Measurements from ENCODE around the gene HDAC4.

The HDAC4 gene

GRCh38 chr2:239436669-239437335, 36.0 kb upstream of the HDAC4 start:
- H3K4me3 ChIP-seq, result no peak overlapping the region
- DNase-seq (ENCODE audit: low spot score), result no peak
- TF ChIP-seq CTCF (IDR thresholded peaks at IDR 0.05), result no peak
- H3K27ac ChIP-seq, result peak overlapping the region in 1 of 2 donors; percentile 5

DNA sequence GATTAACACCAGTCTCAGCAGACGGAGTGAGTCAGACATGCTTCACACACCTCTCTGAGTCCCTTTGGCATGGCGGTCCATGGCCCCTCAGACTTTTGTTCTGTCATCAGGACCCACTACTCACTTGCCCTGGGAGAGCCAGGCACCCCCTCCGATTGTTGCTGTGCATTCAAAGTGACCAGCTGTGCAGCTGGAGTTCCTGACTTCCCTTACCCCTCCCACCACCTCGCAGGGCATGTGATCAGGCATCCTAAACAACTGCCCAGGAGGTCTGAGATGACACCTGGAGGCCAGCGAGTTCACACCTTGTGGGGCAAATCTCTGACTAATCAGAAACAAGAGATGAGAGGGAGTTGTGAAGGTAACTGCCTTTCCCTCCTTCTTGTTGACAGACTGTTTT, 35.3 kb upstream of the HDAC4 start:
- Histone ChIP-seq H3K4me3 (no peak overlapping the region), H3K27ac (peak overlapping the region in 1 of 2 donors; percentile 5)
- no peak for TF ChIP-seq CTCF (IDR thresholded peaks at IDR 0.05)
- DNase-seq (ENCODE audit: low spot score), result no peak

GRCh38 chr2:239433777-239434403, 33.1 kb upstream of the HDAC4 start:
- Histone ChIP-seq H3K4me3 (no peak overlapping the region), H3K27ac (no peak overlapping the region)
- TF ChIP-seq CTCF (IDR thresholded peaks at IDR 0.05), result no peak
- no peak for DNase-seq (ENCODE audit: low spot score)

- Histone ChIP-seq H3K27ac (no peak overlapping the region), H3K4me3 (no peak overlapping the region)
- no peak for DNase-seq (ENCODE audit: low spot score)
- TF ChIP-seq CTCF (IDR thresholded peaks at IDR 0.05), result no peak
Measured at GRCh38 chr2:239432174-239432573, 31.4 kb upstream of the HDAC4 start.

DNA sequence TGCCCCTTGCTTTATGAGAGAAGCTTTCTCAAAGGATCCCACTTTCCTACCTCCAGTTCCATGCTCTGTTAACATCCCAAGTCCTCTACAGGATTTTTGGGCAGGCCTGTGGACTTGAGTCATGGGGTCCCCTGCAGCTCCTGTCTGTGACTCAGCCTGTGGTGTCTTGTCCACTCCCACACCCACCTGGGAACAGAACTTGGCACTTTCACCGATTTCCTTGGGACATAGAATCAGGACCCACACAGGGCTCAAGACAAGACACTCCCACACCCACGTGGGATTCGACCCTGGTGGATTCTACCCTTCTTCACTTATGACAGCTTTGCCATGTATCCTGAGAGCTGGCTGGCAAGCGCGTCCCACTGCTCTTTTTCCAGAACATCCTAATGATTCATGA, 30.7 kb upstream of the HDAC4 start:
- Histone ChIP-seq H3K4me3 (no peak overlapping the region), H3K27ac (no peak overlapping the region)
- DNase-seq (ENCODE audit: low spot score), result no peak
- TF ChIP-seq CTCF (IDR thresholded peaks at IDR 0.05), result no peak

DNA sequence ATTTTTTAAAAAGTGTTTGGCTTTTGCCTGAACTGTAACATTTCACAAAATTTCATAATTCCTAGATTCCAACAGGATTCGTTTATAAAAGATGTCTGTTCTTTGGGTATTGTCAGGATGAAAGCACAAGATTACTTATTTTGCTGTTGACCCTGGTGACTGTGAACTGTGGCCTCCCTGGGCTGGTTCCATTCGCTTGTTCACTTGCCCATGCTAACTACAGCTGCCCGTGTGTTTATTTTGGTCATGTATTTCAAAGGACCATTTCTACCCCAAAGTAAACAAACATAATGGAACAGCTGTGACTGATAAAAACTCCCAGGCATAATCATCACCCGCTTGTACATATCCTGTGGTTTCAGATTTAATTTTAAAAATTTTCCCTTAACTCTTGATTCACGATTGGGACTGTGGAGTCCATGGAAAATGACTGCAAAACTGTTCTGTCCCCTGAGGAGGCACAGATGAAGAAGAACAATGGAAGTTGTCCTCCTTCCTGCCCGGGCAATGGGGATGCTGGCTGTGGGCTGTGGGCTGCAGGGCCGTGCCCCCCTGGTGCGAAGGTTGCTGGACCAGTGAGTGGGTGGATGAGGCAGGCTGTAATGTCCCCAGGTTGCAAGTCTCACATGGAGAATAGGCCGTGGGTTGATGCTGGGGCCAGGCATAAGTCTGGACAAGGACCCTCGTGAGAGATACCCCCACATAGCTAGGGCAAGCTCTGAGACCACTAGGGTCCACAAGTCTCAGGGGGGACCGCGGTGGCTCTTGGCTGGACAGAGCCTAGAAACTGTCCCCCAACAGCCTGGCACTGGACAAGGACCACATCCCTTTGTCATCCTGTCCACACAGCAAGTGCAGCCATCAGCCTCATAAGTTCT, 28.9 kb upstream of the HDAC4 start:
- TF ChIP-seq CTCF (IDR thresholded peaks at IDR 0.05), result no peak
- Histone ChIP-seq H3K4me3 (no peak overlapping the region), H3K27ac (no peak overlapping the region)
- DNase-seq (ENCODE audit: low spot score), result no peak

All from coronary artery (tissue), 2 donors.